T47D (cell line): ENCODE measurements around the gene MAPKBP1.

ENCODE experiments used
- DNase-seq, 2 experiments: peaks; one replicate each; pipeline versions ENCODE4 v3.0.0 to v3.0.0-alpha.2; 2011 to 2012; ENCODE audit warnings: low read depth in 1 of 2, low spot score in 1 of 2
- JUND ChIP-seq: IDR thresholded peaks from 2 replicates; pipeline ENCODE4 v1.6.1; 2012; ENCODE audit warnings: low read depth
- in situ Hi-C: cut with HindIII; loops from 2 replicates; pipeline ENCODE4 v1.10.0; 2016; ENCODE audit warnings: low sequenced_read_pairs, low pct_unique_long_range_greater_than_20kb

The MAPKBP1 gene

GRCh38 chr15:41816788-41817187 is 42.5 kb downstream of the MAPKBP1 start:
- in situ Hi-C loops: no loop called here
- no peak for DNase-seq
- no peak for TF ChIP-seq JUND

DNA sequence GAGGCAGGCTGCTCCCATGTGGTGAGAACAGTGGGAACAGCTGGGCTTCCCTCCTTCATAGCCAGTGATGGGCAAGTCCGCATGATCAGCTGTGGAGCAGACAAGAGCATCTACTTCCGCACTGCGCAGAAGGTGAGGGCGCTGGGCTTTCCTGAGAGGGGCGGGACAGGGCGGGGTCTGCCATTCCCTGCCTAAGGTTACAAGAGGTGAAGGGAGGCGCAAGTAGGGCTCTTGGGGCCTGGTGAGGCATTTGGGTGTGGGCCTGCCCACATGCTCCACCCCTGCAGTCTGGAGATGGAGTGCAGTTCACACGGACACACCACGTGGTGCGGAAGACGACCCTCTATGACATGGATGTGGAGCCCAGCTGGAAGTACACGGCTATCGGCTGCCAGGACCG is 43.0 kb downstream of the MAPKBP1 start:
- DNase-seq: no peak
- TF ChIP-seq JUND: no peak
- in situ Hi-C loops: no loop called here

DNA sequence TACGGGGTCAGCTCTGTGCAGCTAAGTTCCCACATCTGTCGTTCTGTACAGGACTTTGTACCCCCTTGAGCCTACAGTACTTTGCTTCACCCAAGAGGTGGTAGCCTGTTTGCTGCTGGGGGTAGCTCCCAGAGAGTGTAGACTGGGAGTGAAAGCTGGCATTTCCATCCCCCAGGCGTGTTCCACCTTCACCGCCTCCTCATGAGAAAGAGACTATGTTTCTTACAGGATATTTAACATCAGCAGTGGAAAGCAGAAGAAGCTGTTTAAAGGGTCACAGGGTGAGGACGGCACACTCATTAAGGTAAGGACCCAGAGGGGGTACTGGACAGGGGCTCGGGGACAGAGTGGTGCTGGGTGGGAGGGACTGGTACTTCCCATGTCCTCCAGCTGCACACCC is 43.5 kb downstream of the MAPKBP1 start:
- in situ Hi-C loops: no loop called here
- no peak for TF ChIP-seq JUND
- DNase-seq: no peak

DNA sequence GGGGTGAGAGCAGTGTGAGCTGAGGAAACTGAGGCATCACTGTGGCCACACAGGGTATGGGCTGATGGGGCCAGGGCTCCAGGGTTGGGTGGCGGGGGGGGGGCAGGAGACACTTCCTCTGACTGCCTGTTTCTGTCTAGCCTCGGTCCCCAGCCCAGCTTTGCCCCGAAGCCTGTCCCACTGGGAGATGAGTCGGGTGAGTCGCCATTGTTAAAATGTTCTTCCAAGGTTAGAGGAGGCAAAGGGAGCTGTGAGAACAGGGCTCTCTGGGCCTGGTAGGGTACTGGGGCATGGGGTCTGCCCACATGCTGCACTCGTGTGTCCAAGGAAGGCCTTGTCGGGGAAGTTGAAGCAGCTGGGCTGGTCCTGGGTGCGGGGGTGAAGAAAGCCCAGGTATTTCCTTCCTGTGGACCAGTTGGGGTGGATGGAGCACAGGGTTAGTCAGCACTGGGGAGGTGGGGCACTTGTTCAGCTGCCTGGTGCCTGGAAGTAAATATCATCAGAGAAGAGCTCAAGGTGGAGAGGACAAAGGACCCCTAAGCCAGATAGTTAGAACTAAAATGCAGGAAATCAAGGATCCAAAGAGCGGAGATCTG is 45.3 kb downstream of the MAPKBP1 start:
- in situ Hi-C loops: no loop called here
- TF ChIP-seq JUND: no peak
- DNase-seq: no peak

GRCh38 chr15:41820791-41821423 is 46.6 kb downstream of the MAPKBP1 start:
- TF ChIP-seq JUND: no peak
- in situ Hi-C loops: no loop called here
- peak in 1 of 2 experiments; percentile 52 for DNase-seq

DNA sequence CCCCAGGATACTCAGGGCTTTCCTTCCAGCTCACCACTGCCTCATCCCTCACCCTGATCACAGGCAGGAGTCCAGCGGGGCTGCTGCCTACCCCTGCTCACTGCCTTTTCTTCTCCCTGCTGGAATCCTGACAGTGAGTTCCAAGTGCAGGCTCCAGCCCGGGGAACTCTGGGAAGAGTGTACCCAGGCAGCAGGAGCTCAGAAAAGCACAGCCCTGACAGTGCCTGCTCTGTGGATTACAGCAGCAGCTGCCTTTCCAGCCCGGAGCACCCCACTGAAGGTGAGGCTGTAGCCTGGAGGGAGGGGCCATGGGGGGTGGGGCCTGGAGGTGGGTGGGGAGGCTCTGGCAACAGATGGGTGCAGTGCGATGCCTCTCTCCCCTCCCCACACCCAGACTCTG is 47.5 kb downstream of the MAPKBP1 start:
- in situ Hi-C loops: no loop called here
- TF ChIP-seq JUND: no peak
- no peak for DNase-seq

- in situ Hi-C loops: no loop called here
- TF ChIP-seq JUND: no peak
- no peak for DNase-seq
Observed at GRCh38 chr15:41822471-41822870, 48.2 kb downstream of the MAPKBP1 start.

DNA sequence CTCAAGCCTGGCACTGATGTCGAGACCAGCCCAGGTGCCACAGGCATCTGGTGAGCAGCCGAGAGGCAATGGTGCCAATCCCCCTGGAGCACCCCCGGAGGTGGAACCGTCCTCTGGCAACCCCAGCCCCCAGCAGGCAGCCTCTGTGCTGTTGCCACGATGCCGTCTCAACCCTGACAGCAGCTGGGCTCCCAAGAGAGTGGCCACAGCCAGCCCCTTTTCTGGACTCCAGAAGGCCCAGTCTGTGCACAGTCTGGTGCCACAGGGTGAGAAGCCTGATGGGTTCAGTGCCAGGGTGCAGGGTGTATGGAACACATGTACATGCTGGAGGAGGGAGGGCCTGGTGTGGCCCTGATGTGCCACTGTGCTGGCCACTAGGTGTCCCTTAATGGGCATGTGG is 48.7 kb downstream of the MAPKBP1 start:
- in situ Hi-C loops: no loop called here
- no peak for TF ChIP-seq JUND
- DNase-seq: peak in 1 of 2 experiments; percentile 44

- no peak for DNase-seq
- TF ChIP-seq JUND: no peak
- in situ Hi-C loops: no loop called here
Observed at GRCh38 chr15:41823502-41823901, 49.2 kb downstream of the MAPKBP1 start.

- TF ChIP-seq JUND: no peak
- DNase-seq: no peak
- in situ Hi-C loops: no loop called here
Observed at GRCh38 chr15:41824062-41824745, 49.9 kb downstream of the MAPKBP1 start.

DNA sequence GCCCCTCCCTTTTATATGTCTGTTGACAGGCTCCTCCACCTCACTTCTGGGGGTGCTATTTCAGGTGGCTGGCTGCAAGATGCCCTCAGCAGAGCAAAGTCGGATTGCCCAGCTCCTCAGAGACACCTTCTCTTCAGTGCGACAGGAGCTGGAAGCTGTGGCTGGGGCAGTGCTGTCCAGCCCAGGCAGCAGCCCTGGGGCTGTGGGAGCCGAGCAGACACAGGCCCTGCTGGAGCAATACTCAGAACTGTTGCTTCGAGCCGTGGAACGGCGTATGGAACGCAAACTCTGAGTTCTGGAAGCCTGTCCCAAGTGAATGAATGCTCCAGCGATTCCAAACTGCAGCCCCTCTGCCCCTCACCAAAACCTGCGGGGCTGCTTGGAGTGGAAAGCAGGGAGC is 50.9 kb downstream of the MAPKBP1 start:
- in situ Hi-C loops: no loop called here
- no peak for DNase-seq
- no peak for TF ChIP-seq JUND

DNA sequence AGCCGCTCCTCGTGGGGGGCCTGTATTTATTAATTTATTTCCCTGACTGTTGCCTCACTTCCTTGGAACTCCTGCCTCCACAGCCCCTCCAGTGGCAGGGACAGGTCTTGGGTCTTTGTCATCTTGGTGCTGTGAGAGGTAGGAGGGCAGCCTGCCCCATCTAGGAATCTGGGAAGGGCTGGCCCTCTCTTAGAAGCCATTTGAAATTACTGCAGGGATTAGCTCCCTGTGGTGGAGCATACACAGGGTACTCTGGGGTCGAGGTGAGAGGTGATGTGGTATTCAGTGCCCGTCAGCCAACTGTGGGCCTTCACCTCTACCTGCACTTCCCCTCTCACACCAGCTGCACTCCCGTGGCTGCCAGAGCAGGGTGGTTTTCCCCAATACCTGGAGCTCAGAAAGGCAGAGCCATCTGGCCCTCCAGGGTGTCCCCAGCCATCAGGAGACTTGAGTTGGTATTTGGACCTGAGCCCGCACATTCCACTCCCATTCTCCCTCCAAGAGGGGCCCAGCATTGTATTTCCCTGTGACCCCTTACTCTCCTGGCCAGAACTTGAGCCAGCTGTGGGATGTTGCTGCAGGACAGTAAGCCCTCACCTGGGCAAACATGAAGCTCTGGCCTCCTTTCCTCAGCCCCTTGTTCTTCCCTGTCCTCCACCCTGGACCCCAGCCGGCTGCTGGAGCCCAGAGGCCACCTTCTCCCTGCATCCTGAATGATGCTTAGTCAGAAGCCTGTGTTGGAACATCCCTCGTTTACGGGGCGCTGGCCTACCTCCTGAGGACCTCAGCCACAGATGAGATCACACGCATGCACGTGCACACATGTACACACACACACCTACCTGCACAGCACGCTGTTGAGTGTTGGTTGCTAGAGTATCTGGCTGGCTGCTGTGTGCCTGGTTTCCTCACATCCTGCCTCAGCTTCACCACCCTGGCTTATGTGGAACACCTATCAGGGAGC is 51.6 kb downstream of the MAPKBP1 start:
- DNase-seq: no peak
- in situ Hi-C loops: no loop called here
- no peak for TF ChIP-seq JUND

GRCh38 chr15:41827290-41827879 is 53.1 kb downstream of the MAPKBP1 start:
- no peak for TF ChIP-seq JUND
- DNase-seq: no peak
- in situ Hi-C loops: no loop called here
